HEK293 (cell line): ENCODE measurements around the gene NOS1.
"Not testable (repeated sequence)": the region's sequence is repeated elsewhere in the genome, so short reads cannot be mapped to it uniquely, and the experiment has no call there.

ENCODE experiments used
- CTCF ChIA-PET: fragments of 350-600 bp; formaldehyde crosslinking; extraction: SDS; loops from one replicate; lab custom pipeline; 2021; ENCODE audit warnings: antibody characterized with exemption; lab: Yijun Ruan, JAX
- POLR2A ChIA-PET: fragments of 300-600 bp; formaldehyde crosslinking; extraction: SDS; loops from one replicate; lab custom pipeline; 2020; ENCODE audit warnings: antibody characterized with exemption, inconsistent platforms; lab: Yijun Ruan, JAX
- H3K27ac ChIP-seq: fragments of 200-500 bp; sonication (Bioruptor generic); 2 replicates; pipeline ENCODE4 v1.5.1; 2014; ENCODE audit warnings: low read depth, low read length, control low read depth, inconsistent platforms; ENCODE audit errors: extremely low read depth
- H3K36me3 ChIP-seq, 2 experiments: fragments of 200-500 bp in 1 of 2; sonication (Bioruptor generic) in 1 of 2; 1 replicate in 1 of 2; 2 replicates in 1 of 2; pipeline ENCODE4 v1.5.1; 2014 to 2017; ENCODE audit warnings: inconsistent platforms in 2 of 2, low read length in 2 of 2; ENCODE audit not compliant: control insufficient read depth in 2 of 2, insufficient read depth in 1 of 2
- H3K4me1 ChIP-seq: fragments of 200-500 bp; sonication (Bioruptor generic); 2 replicates; pipeline ENCODE4 v1.5.1; 2014; ENCODE audit warnings: mild to moderate bottlenecking, low read length, inconsistent platforms; ENCODE audit not compliant: control insufficient read depth, insufficient read depth
- H3K4me3 ChIP-seq: 2 replicates; pipeline ENCODE4 v1.5.1; 2011; ENCODE audit warnings: low read depth, mild to moderate bottlenecking, control low read depth, low read length, moderate library complexity
- H3K9me3 ChIP-seq: fragments of 200-500 bp; sonication (Bioruptor generic); 2 replicates; pipeline ENCODE4 v1.5.1; 2014; ENCODE audit warnings: low read depth, low read length, inconsistent platforms; ENCODE audit not compliant: control insufficient read depth, insufficient read depth
- BCL11A ChIP-seq: fragments of 450-650 bp; formaldehyde crosslinking; IDR thresholded peaks from 2 replicates; pipeline ENCODE4 v1.5.1; 2016; ENCODE audit warnings: low read depth, missing biosample characterization, missing genetic modification characterization
- EGR2 ChIP-seq: fragments of 450-650 bp; formaldehyde crosslinking; IDR thresholded peaks from 2 replicates; pipeline ENCODE4 v1.5.1; 2016; ENCODE audit warnings: low read depth, missing biosample characterization, missing genetic modification characterization
- GLIS1 ChIP-seq: fragments of 450-650 bp; formaldehyde crosslinking; IDR thresholded peaks from 2 replicates; pipeline ENCODE4 v1.5.1; 2016; ENCODE audit warnings: missing biosample characterization, missing genetic modification characterization
- GLIS2 ChIP-seq: fragments of 450-650 bp; formaldehyde crosslinking; IDR thresholded peaks from 2 replicates; pipeline ENCODE4 v1.5.1; 2016; ENCODE audit warnings: missing biosample characterization, missing genetic modification characterization
- KLF8 ChIP-seq: fragments of 450-650 bp; formaldehyde crosslinking; IDR thresholded peaks from 2 replicates; pipeline ENCODE4 v1.5.1; 2016; ENCODE audit warnings: missing biosample characterization, missing genetic modification characterization
- PRDM1 ChIP-seq: fragments of 450-650 bp; formaldehyde crosslinking; IDR thresholded peaks from 2 replicates; pipeline ENCODE4; 2016; ENCODE audit warnings: missing biosample characterization, missing genetic modification characterization
- SP7 ChIP-seq: fragments of 450-650 bp; formaldehyde crosslinking; IDR thresholded peaks from 2 replicates; pipeline ENCODE4 v1.5.1; 2016; ENCODE audit warnings: missing biosample characterization, missing genetic modification characterization
- WT1 ChIP-seq: fragments of 450-650 bp; formaldehyde crosslinking; IDR thresholded peaks from 2 replicates; pipeline ENCODE4 v1.5.1; 2016; ENCODE audit warnings: missing biosample characterization, missing genetic modification characterization
- ZBTB17 ChIP-seq: fragments of 450-650 bp; formaldehyde crosslinking; IDR thresholded peaks from 2 replicates; pipeline ENCODE4 v1.5.1; 2016; ENCODE audit warnings: missing biosample characterization, missing genetic modification characterization
- ZBTB21 ChIP-seq: fragments of 450-650 bp; formaldehyde crosslinking; IDR thresholded peaks from 2 replicates; pipeline ENCODE4 v1.5.1; 2017; ENCODE audit warnings: missing biosample characterization, missing genetic modification characterization
- ZEB2 ChIP-seq: fragments of 450-650 bp; formaldehyde crosslinking; IDR thresholded peaks from 2 replicates; pipeline ENCODE4 v1.5.1; 2016; ENCODE audit warnings: missing biosample characterization, missing genetic modification characterization
- ZFHX2 ChIP-seq: fragments of 450-650 bp; formaldehyde crosslinking; conservative IDR thresholded peaks from 2 replicates; pipeline ENCODE4 v1.5.1; 2016; ENCODE audit warnings: missing biosample characterization, missing genetic modification characterization
- ZNF324 ChIP-seq: fragments of 450-650 bp; formaldehyde crosslinking; IDR thresholded peaks from 2 replicates; pipeline ENCODE4 v1.5.1; 2016; ENCODE audit warnings: missing biosample characterization, missing genetic modification characterization
- ZNF501 ChIP-seq: fragments of 450-650 bp; formaldehyde crosslinking; IDR thresholded peaks from 2 replicates; pipeline ENCODE4 v1.5.1; 2016; ENCODE audit warnings: missing biosample characterization, missing genetic modification characterization
- ZNF600 ChIP-seq: fragments of 450-650 bp; formaldehyde crosslinking; IDR thresholded peaks from 2 replicates; pipeline ENCODE4 v1.5.1; 2016; ENCODE audit warnings: missing biosample characterization, missing genetic modification characterization
- ZNF629 ChIP-seq: fragments of 450-650 bp; formaldehyde crosslinking; IDR thresholded peaks from 2 replicates; pipeline ENCODE4 v1.5.1; 2017; ENCODE audit warnings: missing biosample characterization, missing genetic modification characterization
- ZXDB ChIP-seq: fragments of 450-650 bp; formaldehyde crosslinking; IDR thresholded peaks from 2 replicates; pipeline ENCODE4 v1.5.1; 2016; ENCODE audit warnings: missing biosample characterization, missing genetic modification characterization
- TF ChIP-seq, protein P1 (sequence below): fragments of 450-650 bp; formaldehyde crosslinking; IDR thresholded peaks from 2 replicates; pipeline ENCODE4 v1.5.1; 2016; ENCODE audit warnings: missing biosample characterization, missing genetic modification characterization, low read depth
- TF ChIP-seq, protein P2 (sequence below): fragments of 450-650 bp; formaldehyde crosslinking; IDR thresholded peaks from 2 replicates; pipeline ENCODE4 v1.5.1; 2016; ENCODE audit warnings: missing biosample characterization, missing genetic modification characterization
- TF ChIP-seq, protein P3 (sequence below): fragments of 450-650 bp; formaldehyde crosslinking; IDR thresholded peaks from 2 replicates; pipeline ENCODE4 v1.5.1; 2016; ENCODE audit warnings: missing biosample characterization, missing genetic modification characterization
- TF ChIP-seq, protein P4 (sequence below): fragments of 450-650 bp; formaldehyde crosslinking; IDR thresholded peaks from 2 replicates; pipeline ENCODE4 v1.5.1; 2016; ENCODE audit warnings: missing biosample characterization, missing genetic modification characterization

Gene NOS1

DNA sequence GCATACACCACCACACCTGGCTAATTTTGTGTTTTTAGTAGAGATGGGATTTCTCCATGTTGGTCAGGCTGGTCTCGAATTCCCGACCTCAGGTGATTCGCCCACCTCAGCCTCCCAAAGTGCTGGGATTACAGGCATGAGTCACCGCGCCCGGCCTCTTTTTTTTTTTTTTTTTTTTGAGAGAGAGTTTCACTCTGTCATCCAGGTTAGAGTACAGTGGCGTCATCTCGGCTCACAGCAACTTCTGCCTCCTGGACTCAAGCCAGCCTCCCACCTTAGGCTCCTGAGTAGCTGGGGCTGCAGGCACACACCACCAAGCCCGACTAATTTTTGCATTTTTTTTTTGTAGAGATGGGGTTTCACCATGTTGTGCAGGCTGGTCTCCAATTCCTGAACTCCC, 166.4 kb downstream of the NOS1 start:
- not testable (repeated sequence) for H3K36me3 ChIP-seq, H3K27ac ChIP-seq, H3K4me3 ChIP-seq, H3K4me1 ChIP-seq, H3K9me3 ChIP-seq
- peak; percentile 30; the same call in 1 of the 2 replicates for TF ChIP-seq PRDM1 (tag by site-specific recombination)
- TF ChIP-seq, protein P1, sequence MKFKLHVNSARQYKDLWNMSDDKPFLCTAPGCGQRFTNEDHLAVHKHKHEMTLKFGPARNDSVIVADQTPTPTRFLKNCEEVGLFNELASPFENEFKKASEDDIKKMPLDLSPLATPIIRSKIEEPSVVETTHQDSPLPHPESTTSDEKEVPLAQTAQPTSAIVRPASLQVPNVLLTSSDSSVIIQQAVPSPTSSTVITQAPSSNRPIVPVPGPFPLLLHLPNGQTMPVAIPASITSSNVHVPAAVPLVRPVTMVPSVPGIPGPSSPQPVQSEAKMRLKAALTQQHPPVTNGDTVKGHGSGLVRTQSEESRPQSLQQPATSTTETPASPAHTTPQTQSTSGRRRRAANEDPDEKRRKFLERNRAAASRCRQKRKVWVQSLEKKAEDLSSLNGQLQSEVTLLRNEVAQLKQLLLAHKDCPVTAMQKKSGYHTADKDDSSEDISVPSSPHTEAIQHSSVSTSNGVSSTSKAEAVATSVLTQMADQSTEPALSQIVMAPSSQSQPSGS (tag by site-specific recombination) = peak; percentile 65; the same call in 1 of the 2 replicates
- TF ChIP-seq, protein P2, sequence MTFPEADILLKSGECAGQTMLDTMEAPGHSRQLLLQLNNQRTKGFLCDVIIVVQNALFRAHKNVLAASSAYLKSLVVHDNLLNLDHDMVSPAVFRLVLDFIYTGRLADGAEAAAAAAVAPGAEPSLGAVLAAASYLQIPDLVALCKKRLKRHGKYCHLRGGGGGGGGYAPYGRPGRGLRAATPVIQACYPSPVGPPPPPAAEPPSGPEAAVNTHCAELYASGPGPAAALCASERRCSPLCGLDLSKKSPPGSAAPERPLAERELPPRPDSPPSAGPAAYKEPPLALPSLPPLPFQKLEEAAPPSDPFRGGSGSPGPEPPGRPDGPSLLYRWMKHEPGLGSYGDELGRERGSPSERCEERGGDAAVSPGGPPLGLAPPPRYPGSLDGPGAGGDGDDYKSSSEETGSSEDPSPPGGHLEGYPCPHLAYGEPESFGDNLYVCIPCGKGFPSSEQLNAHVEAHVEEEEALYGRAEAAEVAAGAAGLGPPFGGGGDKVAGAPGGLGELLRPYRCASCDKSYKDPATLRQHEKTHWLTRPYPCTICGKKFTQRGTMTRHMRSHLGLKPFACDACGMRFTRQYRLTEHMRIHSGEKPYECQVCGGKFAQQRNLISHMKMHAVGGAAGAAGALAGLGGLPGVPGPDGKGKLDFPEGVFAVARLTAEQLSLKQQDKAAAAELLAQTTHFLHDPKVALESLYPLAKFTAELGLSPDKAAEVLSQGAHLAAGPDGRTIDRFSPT (tag by site-specific recombination) = peak; percentile 63; the same call in 1 of the 2 replicates
- peak; percentile 64 for TF ChIP-seq GLIS1 (tag by site-specific recombination)
- TF ChIP-seq ZNF600 = 0 out of 2 replicates have a peak, but pooled peaks have one; percentile 13
- TF ChIP-seq EGR2 (tag by site-specific recombination) = peak; percentile 79
- peak; percentile 74 for TF ChIP-seq KLF8
- 0 out of 2 replicates have a peak, but pooled peaks have one; percentile 76 for TF ChIP-seq ZNF324 (tag by site-specific recombination)
- peak; percentile 51; the same call in 1 of the 2 replicates for TF ChIP-seq GLIS2
- TF ChIP-seq BCL11A (tag by site-specific recombination) = peak; percentile 52; the same call in 1 of the 2 replicates
- 0 out of 2 replicates have a peak, but pooled peaks have one; percentile 32 for TF ChIP-seq ZNF501 (tag by site-specific recombination)
- peak; percentile 85 for TF ChIP-seq ZBTB17
- TF ChIP-seq ZXDB (tag by site-specific recombination) = peak; percentile 30; the same call in 1 of the 2 replicates
- TF ChIP-seq, protein P3, sequence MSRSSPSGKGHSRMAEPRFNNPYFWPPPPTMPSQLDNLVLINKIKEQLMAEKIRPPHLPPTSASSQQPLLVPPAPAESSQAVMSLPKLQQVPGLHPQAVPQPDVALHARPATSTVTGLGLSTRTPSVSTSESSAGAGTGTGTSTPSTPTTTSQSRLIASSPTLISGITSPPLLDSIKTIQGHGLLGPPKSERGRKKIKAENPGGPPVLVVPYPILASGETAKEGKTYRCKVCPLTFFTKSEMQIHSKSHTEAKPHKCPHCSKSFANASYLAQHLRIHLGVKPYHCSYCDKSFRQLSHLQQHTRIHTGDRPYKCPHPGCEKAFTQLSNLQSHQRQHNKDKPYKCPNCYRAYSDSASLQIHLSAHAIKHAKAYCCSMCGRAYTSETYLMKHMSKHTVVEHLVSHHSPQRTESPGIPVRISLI (tag by site-specific recombination) = peak; percentile 93
- TF ChIP-seq, protein P4, sequence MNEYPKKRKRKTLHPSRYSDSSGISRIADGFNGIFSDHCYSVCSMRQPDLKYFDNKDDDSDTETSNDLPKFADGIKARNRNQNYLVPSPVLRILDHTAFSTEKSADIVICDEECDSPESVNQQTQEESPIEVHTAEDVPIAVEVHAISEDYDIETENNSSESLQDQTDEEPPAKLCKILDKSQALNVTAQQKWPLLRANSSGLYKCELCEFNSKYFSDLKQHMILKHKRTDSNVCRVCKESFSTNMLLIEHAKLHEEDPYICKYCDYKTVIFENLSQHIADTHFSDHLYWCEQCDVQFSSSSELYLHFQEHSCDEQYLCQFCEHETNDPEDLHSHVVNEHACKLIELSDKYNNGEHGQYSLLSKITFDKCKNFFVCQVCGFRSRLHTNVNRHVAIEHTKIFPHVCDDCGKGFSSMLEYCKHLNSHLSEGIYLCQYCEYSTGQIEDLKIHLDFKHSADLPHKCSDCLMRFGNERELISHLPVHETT (tag by site-specific recombination) = peak; percentile 57; the same call in 1 of the 2 replicates
- 0 out of 2 replicates have a peak, but pooled peaks have one; percentile 45 for TF ChIP-seq ZEB2
- TF ChIP-seq ZFHX2 (tag by site-specific recombination) = peak; percentile 72
- TF ChIP-seq SP7 (tag by site-specific recombination) = peak; percentile 60; the same call in 1 of the 2 replicates
- peak; percentile 32; the same call in 1 of the 2 replicates for TF ChIP-seq WT1 (tag by site-specific recombination)
- TF ChIP-seq ZNF629 (tag by site-specific recombination) = peak; percentile 97
- TF ChIP-seq ZBTB21 (tag by site-specific recombination) = peak; percentile 92
- ChIA-PET POLR2A (interaction anchor here (0.7 kb wide), 1 partner anchor 14 kb away, joined by 4 read pairs; no protein-coding TSS in a partner anchor), CTCF (interaction anchor here (0.7 to 2.3 kb wide), 3 partner anchors 17 to 578 kb away, joined by 3 to 16 read pairs (median 3); no protein-coding TSS in a partner anchor)
